HEK293 (cell line): ENCODE results near the gene LYPLA2.

Experiments used
- CTCF ChIA-PET: fragments of 350-600 bp; formaldehyde crosslinking; extraction: SDS; loops from one replicate; lab custom pipeline; 2021; ENCODE audit warnings: antibody characterized with exemption; lab: Yijun Ruan, JAX
- POLR2A ChIA-PET: fragments of 300-600 bp; formaldehyde crosslinking; extraction: SDS; loops from one replicate; lab custom pipeline; 2020; ENCODE audit warnings: antibody characterized with exemption, inconsistent platforms; lab: Yijun Ruan, JAX
- H3K27ac ChIP-seq: fragments of 200-500 bp; sonication (Bioruptor generic); 2 replicates; pipeline ENCODE4 v1.5.1; 2014; ENCODE audit warnings: low read depth, low read length, control low read depth, inconsistent platforms; ENCODE audit errors: extremely low read depth
- H3K36me3 ChIP-seq, 2 experiments: fragments of 200-500 bp in 1 of 2; sonication (Bioruptor generic) in 1 of 2; 1 replicate in 1 of 2; 2 replicates in 1 of 2; pipeline ENCODE4 v1.5.1; 2014 to 2017; ENCODE audit warnings: inconsistent platforms in 2 of 2, low read length in 2 of 2; ENCODE audit not compliant: control insufficient read depth in 2 of 2, insufficient read depth in 1 of 2
- H3K4me1 ChIP-seq: fragments of 200-500 bp; sonication (Bioruptor generic); 2 replicates; pipeline ENCODE4 v1.5.1; 2014; ENCODE audit warnings: mild to moderate bottlenecking, low read length, inconsistent platforms; ENCODE audit not compliant: control insufficient read depth, insufficient read depth
- H3K4me3 ChIP-seq: 2 replicates; pipeline ENCODE4 v1.5.1; 2011; ENCODE audit warnings: low read depth, mild to moderate bottlenecking, control low read depth, low read length, moderate library complexity
- H3K9me3 ChIP-seq: fragments of 200-500 bp; sonication (Bioruptor generic); 2 replicates; pipeline ENCODE4 v1.5.1; 2014; ENCODE audit warnings: low read depth, low read length, inconsistent platforms; ENCODE audit not compliant: control insufficient read depth, insufficient read depth
- OSR2 ChIP-seq: fragments of 450-650 bp; formaldehyde crosslinking; IDR thresholded peaks from 2 replicates; pipeline ENCODE4 v1.5.1; 2016; ENCODE audit warnings: missing biosample characterization, missing genetic modification characterization
- PRDM1 ChIP-seq: fragments of 450-650 bp; formaldehyde crosslinking; IDR thresholded peaks from 2 replicates; pipeline ENCODE4; 2016; ENCODE audit warnings: missing biosample characterization, missing genetic modification characterization
- SP2 ChIP-seq: fragments of 450-650 bp; formaldehyde crosslinking; IDR thresholded peaks from 2 replicates; pipeline ENCODE4 v1.5.1; 2016; ENCODE audit warnings: missing biosample characterization, missing genetic modification characterization
- TCF7L2 ChIP-seq: IDR thresholded peaks from 2 replicates; pipeline ENCODE4 v1.6.1; 2011; ENCODE audit warnings: low read depth, mild to moderate bottlenecking, inconsistent platforms, low read length, moderate library complexity, borderline replicate concordance
- ZNF2 ChIP-seq: fragments of 450-650 bp; formaldehyde crosslinking; IDR thresholded peaks from 2 replicates; pipeline ENCODE4 v1.5.1; 2016; ENCODE audit warnings: missing biosample characterization, missing genetic modification characterization
- ZNF211 ChIP-seq: fragments of 450-650 bp; formaldehyde crosslinking; IDR thresholded peaks from 2 replicates; pipeline ENCODE4 v1.5.1; 2016; ENCODE audit warnings: low read depth, missing biosample characterization, missing genetic modification characterization
- ZNF24 ChIP-seq: fragments of 450-650 bp; formaldehyde crosslinking; IDR thresholded peaks from 2 replicates; pipeline ENCODE4 v1.5.1; 2016; ENCODE audit warnings: missing biosample characterization, missing genetic modification characterization
- ZNF548 ChIP-seq: fragments of 450-650 bp; formaldehyde crosslinking; IDR thresholded peaks from 2 replicates; pipeline ENCODE4 v1.5.1; 2016; ENCODE audit warnings: missing biosample characterization, missing genetic modification characterization
- ZNF629 ChIP-seq: fragments of 450-650 bp; formaldehyde crosslinking; IDR thresholded peaks from 2 replicates; pipeline ENCODE4 v1.5.1; 2017; ENCODE audit warnings: missing biosample characterization, missing genetic modification characterization
- ZNF654 ChIP-seq: fragments of 450-650 bp; formaldehyde crosslinking; IDR thresholded peaks from 2 replicates; pipeline ENCODE4 v1.5.1; 2016; ENCODE audit warnings: low read depth, missing biosample characterization, missing genetic modification characterization
- ZNF747 ChIP-seq: fragments of 450-650 bp; formaldehyde crosslinking; IDR thresholded peaks from 2 replicates; pipeline ENCODE4 v1.5.1; 2016; ENCODE audit warnings: missing biosample characterization, missing genetic modification characterization
- ZNF768 ChIP-seq: fragments of 450-650 bp; formaldehyde crosslinking; IDR thresholded peaks from 2 replicates; pipeline ENCODE4 v1.5.1; 2018; ENCODE audit warnings: missing biosample characterization, mild to moderate bottlenecking, missing genetic modification characterization
- ZNF791 ChIP-seq: fragments of 450-650 bp; formaldehyde crosslinking; IDR thresholded peaks from 2 replicates; pipeline ENCODE4 v1.5.1; 2016; ENCODE audit warnings: missing biosample characterization, missing genetic modification characterization
- ZXDB ChIP-seq: fragments of 450-650 bp; formaldehyde crosslinking; IDR thresholded peaks from 2 replicates; pipeline ENCODE4 v1.5.1; 2016; ENCODE audit warnings: missing biosample characterization, missing genetic modification characterization
- TF ChIP-seq, protein P1 (sequence below): fragments of 450-650 bp; formaldehyde crosslinking; IDR thresholded peaks from 2 replicates; pipeline ENCODE4 v1.5.1; 2016; ENCODE audit warnings: missing biosample characterization, missing genetic modification characterization
- TF ChIP-seq, protein P2 (sequence below): fragments of 450-650 bp; formaldehyde crosslinking; IDR thresholded peaks from 2 replicates; pipeline ENCODE4 v1.5.1; 2016; ENCODE audit warnings: missing biosample characterization, missing genetic modification characterization, low read depth
- TF ChIP-seq, protein P3 (sequence below): fragments of 450-650 bp; formaldehyde crosslinking; IDR thresholded peaks from 2 replicates; pipeline ENCODE4 v1.5.1; 2016; ENCODE audit warnings: missing biosample characterization, missing genetic modification characterization
- TF ChIP-seq, protein P4 (sequence below): fragments of 450-650 bp; formaldehyde crosslinking; IDR thresholded peaks from 2 replicates; pipeline ENCODE4 v1.5.1; 2016; ENCODE audit warnings: missing biosample characterization, missing genetic modification characterization
- TF ChIP-seq, protein P5 (sequence below): fragments of 450-650 bp; formaldehyde crosslinking; IDR thresholded peaks from 2 replicates; pipeline ENCODE4 v1.5.1; 2017; ENCODE audit warnings: missing biosample characterization, missing genetic modification characterization

The LYPLA2 gene

DNA sequence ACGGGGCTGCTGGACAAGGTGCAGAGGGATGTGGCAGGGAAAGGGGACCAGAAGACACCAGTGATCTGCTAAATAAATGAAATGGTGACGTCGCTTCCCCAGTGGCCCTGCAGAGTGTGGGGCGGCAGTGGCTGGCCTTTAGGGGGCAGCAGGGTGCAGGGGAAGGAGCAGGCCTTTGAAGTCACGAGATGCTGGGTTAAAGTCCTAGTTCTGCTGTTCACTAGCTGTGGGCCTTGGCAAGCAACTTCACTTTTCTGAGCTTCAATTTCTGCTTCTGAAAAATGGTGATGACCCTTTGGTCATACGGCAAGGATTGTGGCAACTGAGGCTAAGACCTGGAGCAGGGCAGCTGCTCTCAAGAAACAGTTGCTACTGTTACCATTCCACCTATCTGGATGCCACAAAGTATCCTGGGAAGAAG lies 18.8 kb downstream of the LYPLA2 start:
- Histone ChIP-seq H3K4me1 (no peaks in the 10 kb centered on the region), H3K27ac (no peak overlapping the region), H3K9me3 (no peaks in the 10 kb centered on the region), H3K4me3 (no peak overlapping the region), H3K36me3 (peaks cover 0 to 60% of the 10 kb centered on the region in 2 experiments; a peak in 1 of 3 replicates)
- ChIA-PET POLR2A (interaction anchor here (0.6 to 2.5 kb wide), 3 partner anchors 9 to 36 kb away, joined by 4 to 11 read pairs (median 5); partner anchors contain the start of gene GALE), CTCF (interaction anchor here (0.6 to 5.3 kb wide), 34 partner anchors 8 to 476 kb away, joined by 3 to 80 read pairs (median 4); partner anchors contain the start of genes CNR2, FUCA1, GALE and HMGCL)
- TF ChIP-seq, protein P1, sequence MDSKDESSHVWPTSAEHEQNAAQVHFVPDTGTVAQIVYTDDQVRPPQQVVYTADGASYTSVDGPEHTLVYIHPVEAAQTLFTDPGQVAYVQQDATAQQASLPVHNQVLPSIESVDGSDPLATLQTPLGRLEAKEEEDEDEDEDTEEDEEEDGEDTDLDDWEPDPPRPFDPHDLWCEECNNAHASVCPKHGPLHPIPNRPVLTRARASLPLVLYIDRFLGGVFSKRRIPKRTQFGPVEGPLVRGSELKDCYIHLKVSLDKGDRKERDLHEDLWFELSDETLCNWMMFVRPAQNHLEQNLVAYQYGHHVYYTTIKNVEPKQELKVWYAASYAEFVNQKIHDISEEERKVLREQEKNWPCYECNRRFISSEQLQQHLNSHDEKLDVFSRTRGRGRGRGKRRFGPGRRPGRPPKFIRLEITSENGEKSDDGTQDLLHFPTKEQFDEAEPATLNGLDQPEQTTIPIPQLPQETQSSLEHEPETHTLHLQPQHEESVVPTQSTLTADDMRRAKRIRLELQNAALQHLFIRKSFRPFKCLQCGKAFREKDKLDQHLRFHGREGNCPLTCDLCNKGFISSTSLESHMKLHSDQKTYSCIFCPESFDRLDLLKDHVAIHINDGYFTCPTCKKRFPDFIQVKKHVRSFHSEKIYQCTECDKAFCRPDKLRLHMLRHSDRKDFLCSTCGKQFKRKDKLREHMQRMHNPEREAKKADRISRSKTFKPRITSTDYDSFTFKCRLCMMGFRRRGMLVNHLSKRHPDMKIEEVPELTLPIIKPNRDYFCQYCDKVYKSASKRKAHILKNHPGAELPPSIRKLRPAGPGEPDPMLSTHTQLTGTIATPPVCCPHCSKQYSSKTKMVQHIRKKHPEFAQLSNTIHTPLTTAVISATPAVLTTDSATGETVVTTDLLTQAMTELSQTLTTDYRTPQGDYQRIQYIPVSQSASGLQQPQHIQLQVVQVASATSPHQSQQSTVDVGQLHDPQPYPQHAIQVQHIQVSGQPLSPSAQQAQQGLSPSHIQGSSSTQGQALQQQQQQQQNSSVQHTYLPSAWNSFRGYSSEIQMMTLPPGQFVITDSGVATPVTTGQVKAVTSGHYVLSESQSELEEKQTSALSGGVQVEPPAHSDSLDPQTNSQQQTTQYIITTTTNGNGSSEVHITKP (tag by site-specific recombination): peak; percentile 57
- TF ChIP-seq, protein P2, sequence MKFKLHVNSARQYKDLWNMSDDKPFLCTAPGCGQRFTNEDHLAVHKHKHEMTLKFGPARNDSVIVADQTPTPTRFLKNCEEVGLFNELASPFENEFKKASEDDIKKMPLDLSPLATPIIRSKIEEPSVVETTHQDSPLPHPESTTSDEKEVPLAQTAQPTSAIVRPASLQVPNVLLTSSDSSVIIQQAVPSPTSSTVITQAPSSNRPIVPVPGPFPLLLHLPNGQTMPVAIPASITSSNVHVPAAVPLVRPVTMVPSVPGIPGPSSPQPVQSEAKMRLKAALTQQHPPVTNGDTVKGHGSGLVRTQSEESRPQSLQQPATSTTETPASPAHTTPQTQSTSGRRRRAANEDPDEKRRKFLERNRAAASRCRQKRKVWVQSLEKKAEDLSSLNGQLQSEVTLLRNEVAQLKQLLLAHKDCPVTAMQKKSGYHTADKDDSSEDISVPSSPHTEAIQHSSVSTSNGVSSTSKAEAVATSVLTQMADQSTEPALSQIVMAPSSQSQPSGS (tag by site-specific recombination): peak; percentile 96
- peak; percentile 54; the same call in 1 of the 2 replicates for TF ChIP-seq ZNF629 (tag by site-specific recombination)
- TF ChIP-seq, protein P3, sequence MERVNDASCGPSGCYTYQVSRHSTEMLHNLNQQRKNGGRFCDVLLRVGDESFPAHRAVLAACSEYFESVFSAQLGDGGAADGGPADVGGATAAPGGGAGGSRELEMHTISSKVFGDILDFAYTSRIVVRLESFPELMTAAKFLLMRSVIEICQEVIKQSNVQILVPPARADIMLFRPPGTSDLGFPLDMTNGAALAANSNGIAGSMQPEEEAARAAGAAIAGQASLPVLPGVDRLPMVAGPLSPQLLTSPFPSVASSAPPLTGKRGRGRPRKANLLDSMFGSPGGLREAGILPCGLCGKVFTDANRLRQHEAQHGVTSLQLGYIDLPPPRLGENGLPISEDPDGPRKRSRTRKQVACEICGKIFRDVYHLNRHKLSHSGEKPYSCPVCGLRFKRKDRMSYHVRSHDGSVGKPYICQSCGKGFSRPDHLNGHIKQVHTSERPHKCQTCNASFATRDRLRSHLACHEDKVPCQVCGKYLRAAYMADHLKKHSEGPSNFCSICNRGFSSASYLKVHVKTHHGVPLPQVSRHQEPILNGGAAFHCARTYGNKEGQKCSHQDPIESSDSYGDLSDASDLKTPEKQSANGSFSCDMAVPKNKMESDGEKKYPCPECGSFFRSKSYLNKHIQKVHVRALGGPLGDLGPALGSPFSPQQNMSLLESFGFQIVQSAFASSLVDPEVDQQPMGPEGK: peak; percentile 58; the same call in 1 of the 2 replicates
- peak; percentile 64; the same call in 1 of the 2 replicates for TF ChIP-seq ZNF768
- TF ChIP-seq, protein P4, sequence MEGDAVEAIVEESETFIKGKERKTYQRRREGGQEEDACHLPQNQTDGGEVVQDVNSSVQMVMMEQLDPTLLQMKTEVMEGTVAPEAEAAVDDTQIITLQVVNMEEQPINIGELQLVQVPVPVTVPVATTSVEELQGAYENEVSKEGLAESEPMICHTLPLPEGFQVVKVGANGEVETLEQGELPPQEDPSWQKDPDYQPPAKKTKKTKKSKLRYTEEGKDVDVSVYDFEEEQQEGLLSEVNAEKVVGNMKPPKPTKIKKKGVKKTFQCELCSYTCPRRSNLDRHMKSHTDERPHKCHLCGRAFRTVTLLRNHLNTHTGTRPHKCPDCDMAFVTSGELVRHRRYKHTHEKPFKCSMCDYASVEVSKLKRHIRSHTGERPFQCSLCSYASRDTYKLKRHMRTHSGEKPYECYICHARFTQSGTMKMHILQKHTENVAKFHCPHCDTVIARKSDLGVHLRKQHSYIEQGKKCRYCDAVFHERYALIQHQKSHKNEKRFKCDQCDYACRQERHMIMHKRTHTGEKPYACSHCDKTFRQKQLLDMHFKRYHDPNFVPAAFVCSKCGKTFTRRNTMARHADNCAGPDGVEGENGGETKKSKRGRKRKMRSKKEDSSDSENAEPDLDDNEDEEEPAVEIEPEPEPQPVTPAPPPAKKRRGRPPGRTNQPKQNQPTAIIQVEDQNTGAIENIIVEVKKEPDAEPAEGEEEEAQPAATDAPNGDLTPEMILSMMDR: peak; percentile 84
- peak; percentile 61 for TF ChIP-seq ZNF654 (tag by site-specific recombination)
- TF ChIP-seq ZNF211 (tag by site-specific recombination): no peak
- no peak for TF ChIP-seq SP2 (tag by site-specific recombination)
- TF ChIP-seq ZNF747 (tag by site-specific recombination): no peak
- TF ChIP-seq OSR2 (tag by site-specific recombination): 0 out of 2 replicates have a peak, but pooled peaks have one; percentile 39
- TF ChIP-seq, protein P5, sequence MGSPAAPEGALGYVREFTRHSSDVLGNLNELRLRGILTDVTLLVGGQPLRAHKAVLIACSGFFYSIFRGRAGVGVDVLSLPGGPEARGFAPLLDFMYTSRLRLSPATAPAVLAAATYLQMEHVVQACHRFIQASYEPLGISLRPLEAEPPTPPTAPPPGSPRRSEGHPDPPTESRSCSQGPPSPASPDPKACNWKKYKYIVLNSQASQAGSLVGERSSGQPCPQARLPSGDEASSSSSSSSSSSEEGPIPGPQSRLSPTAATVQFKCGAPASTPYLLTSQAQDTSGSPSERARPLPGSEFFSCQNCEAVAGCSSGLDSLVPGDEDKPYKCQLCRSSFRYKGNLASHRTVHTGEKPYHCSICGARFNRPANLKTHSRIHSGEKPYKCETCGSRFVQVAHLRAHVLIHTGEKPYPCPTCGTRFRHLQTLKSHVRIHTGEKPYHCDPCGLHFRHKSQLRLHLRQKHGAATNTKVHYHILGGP (tag by site-specific recombination): no peak
- TF ChIP-seq ZXDB (tag by site-specific recombination): 0 out of 2 replicates have a peak, but pooled peaks have one; percentile 37
- no peak for TF ChIP-seq ZNF548
- TF ChIP-seq PRDM1 (tag by site-specific recombination): no peak
- 0 out of 2 replicates have a peak, but pooled peaks have one; percentile 49 for TF ChIP-seq ZNF2 (tag by site-specific recombination)
- peak; percentile 29; the same call in 1 of the 2 replicates for TF ChIP-seq ZNF24 (tag by site-specific recombination)
- TF ChIP-seq TCF7L2: peak; percentile 95
- TF ChIP-seq ZNF791: no peak
